HEK293 (cell line): Measurements from ENCODE around the gene WDR77.

Experiments used
- CTCF ChIA-PET: fragments of 350-600 bp; formaldehyde crosslinking; extraction: SDS; loops from one replicate; lab custom pipeline; 2021; ENCODE audit warnings: antibody characterized with exemption; lab: Yijun Ruan, JAX
- POLR2A ChIA-PET: fragments of 300-600 bp; formaldehyde crosslinking; extraction: SDS; loops from one replicate; lab custom pipeline; 2020; ENCODE audit warnings: antibody characterized with exemption, inconsistent platforms; lab: Yijun Ruan, JAX
- H3K27ac ChIP-seq: fragments of 200-500 bp; sonication (Bioruptor generic); 2 replicates; pipeline ENCODE4 v1.5.1; 2014; ENCODE audit warnings: low read depth, low read length, control low read depth, inconsistent platforms; ENCODE audit errors: extremely low read depth
- H3K36me3 ChIP-seq, 2 experiments: fragments of 200-500 bp in 1 of 2; sonication (Bioruptor generic) in 1 of 2; 1 replicate in 1 of 2; 2 replicates in 1 of 2; pipeline ENCODE4 v1.5.1; 2014 to 2017; ENCODE audit warnings: inconsistent platforms in 2 of 2, low read length in 2 of 2; ENCODE audit not compliant: control insufficient read depth in 2 of 2, insufficient read depth in 1 of 2
- H3K4me1 ChIP-seq: fragments of 200-500 bp; sonication (Bioruptor generic); 2 replicates; pipeline ENCODE4 v1.5.1; 2014; ENCODE audit warnings: mild to moderate bottlenecking, low read length, inconsistent platforms; ENCODE audit not compliant: control insufficient read depth, insufficient read depth
- H3K4me3 ChIP-seq: 2 replicates; pipeline ENCODE4 v1.5.1; 2011; ENCODE audit warnings: low read depth, mild to moderate bottlenecking, control low read depth, low read length, moderate library complexity
- H3K9me3 ChIP-seq: fragments of 200-500 bp; sonication (Bioruptor generic); 2 replicates; pipeline ENCODE4 v1.5.1; 2014; ENCODE audit warnings: low read depth, low read length, inconsistent platforms; ENCODE audit not compliant: control insufficient read depth, insufficient read depth
- AEBP2 ChIP-seq: fragments of 450-650 bp; formaldehyde crosslinking; IDR thresholded peaks from 2 replicates; pipeline ENCODE4 v1.5.1; 2016; ENCODE audit warnings: missing biosample characterization, missing genetic modification characterization, borderline replicate concordance
- HOXA7 ChIP-seq: sonication (generic); formaldehyde crosslinking; IDR thresholded peaks from 2 replicates; pipeline ENCODE4 v1.8.1; 2022; ENCODE audit warnings: missing genetic modification reagents, borderline replicate concordance
- KLF9 ChIP-seq: fragments of 450-650 bp; formaldehyde crosslinking; IDR thresholded peaks from 2 replicates; pipeline ENCODE4 v1.5.1; 2016; ENCODE audit warnings: missing biosample characterization, missing genetic modification characterization, low read depth
- ZBTB10 ChIP-seq: fragments of 450-650 bp; formaldehyde crosslinking; IDR thresholded peaks from 2 replicates; pipeline ENCODE4 v1.5.1; 2016; ENCODE audit warnings: missing biosample characterization, missing genetic modification characterization
- ZNF19 ChIP-seq: fragments of 450-650 bp; formaldehyde crosslinking; IDR thresholded peaks from 2 replicates; pipeline ENCODE4; 2016; ENCODE audit warnings: missing biosample characterization, missing genetic modification characterization, low read depth
- ZNF239 ChIP-seq: fragments of 450-650 bp; formaldehyde crosslinking; IDR thresholded peaks from 2 replicates; pipeline ENCODE4 v1.5.1; 2016; ENCODE audit warnings: missing biosample characterization, missing genetic modification characterization
- ZNF26 ChIP-seq: fragments of 450-650 bp; formaldehyde crosslinking; IDR thresholded peaks from 2 replicates; pipeline ENCODE4 v1.5.1; 2016; ENCODE audit warnings: missing biosample characterization, missing genetic modification characterization
- ZNF280D ChIP-seq: fragments of 450-650 bp; formaldehyde crosslinking; IDR thresholded peaks from 2 replicates; pipeline ENCODE4 v1.5.1; 2016; ENCODE audit warnings: missing biosample characterization, missing genetic modification characterization
- ZNF341 ChIP-seq: fragments of 450-650 bp; formaldehyde crosslinking; IDR thresholded peaks from 2 replicates; pipeline ENCODE4; 2016; ENCODE audit warnings: low read depth, missing biosample characterization, missing genetic modification characterization
- ZNF354C ChIP-seq: fragments of 450-650 bp; formaldehyde crosslinking; IDR thresholded peaks from 2 replicates; pipeline ENCODE4 v1.5.1; 2016; ENCODE audit warnings: missing biosample characterization, missing genetic modification characterization, low read depth, borderline replicate concordance
- ZNF37A ChIP-seq: fragments of 450-650 bp; IDR thresholded peaks from 2 replicates; pipeline ENCODE4 v1.5.1; 2018; ENCODE audit warnings: missing biosample characterization, missing genetic modification characterization
- ZNF416 ChIP-seq: fragments of 450-650 bp; formaldehyde crosslinking; IDR thresholded peaks from 2 replicates; pipeline ENCODE4 v1.5.1; 2016; ENCODE audit warnings: missing biosample characterization, missing genetic modification characterization
- ZNF514 ChIP-seq: fragments of 450-650 bp; formaldehyde crosslinking; IDR thresholded peaks from 2 replicates; pipeline ENCODE4 v1.5.1; 2016; ENCODE audit warnings: missing biosample characterization, missing genetic modification characterization
- ZNF561 ChIP-seq: fragments of 450-650 bp; IDR thresholded peaks from 2 replicates; pipeline ENCODE4 v1.5.1; 2018; ENCODE audit warnings: missing biosample characterization, missing genetic modification characterization, borderline replicate concordance
- ZNF621 ChIP-seq: fragments of 450-650 bp; formaldehyde crosslinking; IDR thresholded peaks from 2 replicates; pipeline ENCODE4 v1.5.1; 2017; ENCODE audit warnings: missing biosample characterization, missing genetic modification characterization
- ZNF670 ChIP-seq: fragments of 450-650 bp; formaldehyde crosslinking; IDR thresholded peaks from 2 replicates; pipeline ENCODE4 v1.5.1; 2016; ENCODE audit warnings: missing biosample characterization, missing genetic modification characterization, low read depth
- ZNF843 ChIP-seq: fragments of 450-650 bp; formaldehyde crosslinking; IDR thresholded peaks from 2 replicates; pipeline ENCODE4 v1.5.1; 2016; ENCODE audit warnings: missing biosample characterization, missing genetic modification characterization

WDR77 gene

GRCh38 chr1:111463029-111463683, 14.1 kb upstream of the WDR77 start:
- H3K9me3 ChIP-seq: no peaks in the 10 kb centered on the region
- peaks cover 17 to 54% of the 10 kb centered on the region in 2 experiments for H3K36me3 ChIP-seq
- CTCF ChIA-PET: interaction anchor here (0.6 to 1.5 kb wide), 7 partner anchors 9 to 991 kb away, joined by 3 to 4 read pairs (median 3); no protein-coding TSS in a partner anchor
- no peak overlapping the region for H3K4me3 ChIP-seq
- TF ChIP-seq ZNF341: no peak
- no peak for TF ChIP-seq ZNF561 (tag by site-specific recombination)
- TF ChIP-seq ZNF416 (tag by site-specific recombination): no peak
- TF ChIP-seq ZBTB10 (tag by site-specific recombination): no peak
- no peak for TF ChIP-seq HOXA7 (CRISPR knock-in tag)
- no peak for TF ChIP-seq ZNF19 (tag by site-specific recombination)
- no peak for TF ChIP-seq ZNF26 (tag by site-specific recombination)
- TF ChIP-seq ZNF354C (tag by site-specific recombination): no peak
- no peak for TF ChIP-seq ZNF670 (tag by site-specific recombination)
- no peak for TF ChIP-seq ZNF239
- TF ChIP-seq ZNF37A (tag by site-specific recombination): no peak
- TF ChIP-seq KLF9 (tag by site-specific recombination): no peak
- no peak for TF ChIP-seq ZNF621 (tag by site-specific recombination)
- TF ChIP-seq ZNF514 (tag by site-specific recombination): no peak
- no peak for TF ChIP-seq AEBP2 (tag by site-specific recombination)
- no peak for TF ChIP-seq ZNF280D (tag by site-specific recombination)
- TF ChIP-seq ZNF843 (tag by site-specific recombination): no peak
- peaks cover 3% of the 10 kb centered on the region; the same call in 1 of the 2 replicates for H3K4me1 ChIP-seq
- no peak overlapping the region for H3K27ac ChIP-seq
- POLR2A ChIA-PET: no interaction called here
